SH-SY5Y (cell line): ENCODE data around the gene PARM1.

ENCODE experiments used
- GATA2 ChIP-seq: IDR thresholded peaks from 2 replicates; pipeline ENCODE4 v1.6.1; 2011; ENCODE audit warnings: mild to moderate bottlenecking, low read depth, low read length
- GATA3 ChIP-seq: IDR thresholded peaks from 2 replicates; pipeline ENCODE4 v1.6.1; 2011; ENCODE audit warnings: low read depth, mild to moderate bottlenecking, low read length, moderate library complexity

DNA sequence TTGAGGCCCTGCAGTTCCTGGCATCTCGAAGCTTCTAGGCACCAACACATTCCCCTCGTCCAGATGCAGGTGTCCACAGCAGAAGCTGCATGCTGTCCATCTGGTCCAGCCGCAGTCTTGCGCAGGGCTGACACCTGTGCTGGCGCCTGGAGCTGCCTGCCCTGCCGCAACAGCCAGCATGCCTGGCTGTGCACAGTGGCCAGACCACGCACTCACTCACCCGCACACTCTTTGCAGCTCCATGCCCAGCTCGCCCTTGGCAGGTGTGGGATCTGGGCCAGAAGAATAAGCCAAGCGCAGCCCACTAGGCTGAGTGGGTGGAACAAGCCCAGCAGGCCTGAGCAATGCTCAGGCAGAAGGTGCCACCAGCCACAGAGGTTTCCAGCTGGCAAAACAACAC lies 125.6 kb downstream of the PARM1 start:
- TF ChIP-seq GATA2, result no peak
- no peak for TF ChIP-seq GATA3
